Measurements from ENCODE around the gene TENT4B.

The TENT4B gene

DNA sequence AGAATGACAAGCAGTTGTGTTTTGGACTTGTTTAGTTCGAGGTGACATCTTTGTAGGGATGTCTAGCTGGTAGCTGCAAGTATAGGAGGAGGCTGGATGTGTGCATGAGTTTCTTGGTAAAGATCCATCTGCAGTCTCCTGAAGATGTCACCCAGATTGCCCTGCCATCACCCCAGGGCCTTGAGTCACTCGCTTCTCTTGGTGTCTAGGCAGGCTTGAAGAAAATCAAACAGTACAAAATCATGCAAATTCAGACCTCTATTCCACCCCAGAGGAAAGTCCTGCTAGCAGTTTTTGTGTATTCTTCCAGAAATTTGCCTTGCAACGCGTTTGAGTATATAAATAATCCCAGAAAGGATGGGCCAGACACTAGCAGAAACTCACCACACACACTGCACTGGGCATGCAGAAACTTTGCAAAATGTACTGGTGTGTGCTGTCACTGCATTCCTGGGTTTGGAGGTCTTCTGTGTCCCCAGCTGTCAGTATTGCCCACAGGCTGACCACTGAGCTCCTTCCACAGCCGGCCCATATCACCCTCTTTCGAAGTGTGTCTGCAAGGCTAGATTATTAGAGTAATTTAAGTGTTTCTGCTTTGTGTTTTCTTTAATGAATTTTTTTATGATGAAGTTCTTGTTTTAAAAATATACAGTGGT, 51.5 kb downstream of the TENT4B start:
- DNase-seq (ENCODE audit: low read depth), result peak; percentile 58
- no peak overlapping the region for H3K4me3 ChIP-seq (ENCODE audit: low read length)
- TF ChIP-seq, protein P1, sequence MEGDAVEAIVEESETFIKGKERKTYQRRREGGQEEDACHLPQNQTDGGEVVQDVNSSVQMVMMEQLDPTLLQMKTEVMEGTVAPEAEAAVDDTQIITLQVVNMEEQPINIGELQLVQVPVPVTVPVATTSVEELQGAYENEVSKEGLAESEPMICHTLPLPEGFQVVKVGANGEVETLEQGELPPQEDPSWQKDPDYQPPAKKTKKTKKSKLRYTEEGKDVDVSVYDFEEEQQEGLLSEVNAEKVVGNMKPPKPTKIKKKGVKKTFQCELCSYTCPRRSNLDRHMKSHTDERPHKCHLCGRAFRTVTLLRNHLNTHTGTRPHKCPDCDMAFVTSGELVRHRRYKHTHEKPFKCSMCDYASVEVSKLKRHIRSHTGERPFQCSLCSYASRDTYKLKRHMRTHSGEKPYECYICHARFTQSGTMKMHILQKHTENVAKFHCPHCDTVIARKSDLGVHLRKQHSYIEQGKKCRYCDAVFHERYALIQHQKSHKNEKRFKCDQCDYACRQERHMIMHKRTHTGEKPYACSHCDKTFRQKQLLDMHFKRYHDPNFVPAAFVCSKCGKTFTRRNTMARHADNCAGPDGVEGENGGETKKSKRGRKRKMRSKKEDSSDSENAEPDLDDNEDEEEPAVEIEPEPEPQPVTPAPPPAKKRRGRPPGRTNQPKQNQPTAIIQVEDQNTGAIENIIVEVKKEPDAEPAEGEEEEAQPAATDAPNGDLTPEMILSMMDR (IDR thresholded peaks at IDR 0.05; ENCODE audit: insufficient read depth, low read depth, low read length, missing control alignments), result no peak

DNA sequence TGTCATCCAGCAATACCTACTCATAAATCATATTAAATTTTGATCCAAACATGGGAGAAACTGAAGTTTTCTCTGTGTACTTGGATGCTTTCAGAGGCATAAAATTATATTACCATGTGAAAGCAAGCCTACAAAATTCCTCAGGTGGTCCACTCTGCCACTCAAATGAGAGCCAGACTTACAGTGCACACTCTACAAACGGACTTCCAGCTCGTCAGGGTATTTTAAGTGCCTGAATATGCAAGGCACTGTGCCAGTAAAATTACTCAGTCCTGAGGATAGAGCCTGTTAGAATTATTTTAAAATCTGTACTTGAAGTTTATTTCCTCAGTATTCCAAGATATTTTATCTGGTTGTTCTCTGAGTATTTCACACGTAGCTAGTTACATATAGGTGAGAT, 54.5 kb downstream of the TENT4B start:
- no peak overlapping the region for H3K4me3 ChIP-seq (ENCODE audit: low read length)
- DNase-seq (ENCODE audit: low read depth), result no peak
- TF ChIP-seq, protein P1 (IDR thresholded peaks at IDR 0.05; ENCODE audit: insufficient read depth, low read depth, low read length, missing control alignments), result no peak

DNA sequence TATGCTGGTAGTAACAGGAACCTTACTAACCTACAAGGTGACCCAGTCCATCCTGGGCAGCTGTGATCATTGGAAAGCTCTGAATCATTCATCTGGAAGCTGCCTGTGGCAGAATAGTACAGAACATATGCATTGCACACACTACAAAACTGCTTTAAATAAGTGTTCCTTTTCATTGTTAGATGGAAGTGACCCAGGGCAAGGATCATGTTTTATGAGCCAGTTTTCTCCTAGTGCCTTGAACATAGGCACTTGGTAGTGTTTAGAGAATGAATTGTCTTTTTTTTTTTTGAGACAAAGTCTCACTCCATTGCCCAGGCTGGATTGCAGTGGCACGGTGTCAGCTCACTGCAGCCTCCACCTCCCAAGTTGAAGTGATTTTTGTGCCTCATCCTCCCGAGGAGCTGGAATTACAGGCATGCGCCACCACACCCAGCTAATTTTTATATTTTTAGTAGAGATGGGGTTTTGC, 55.4 kb downstream of the TENT4B start:
- H3K4me3 ChIP-seq (ENCODE audit: low read length), result no peak overlapping the region
- peak; percentile 63 for DNase-seq (ENCODE audit: low read depth)
- TF ChIP-seq, protein P1 (IDR thresholded peaks at IDR 0.05; ENCODE audit: insufficient read depth, low read depth, low read length, missing control alignments), result no peak

DNA sequence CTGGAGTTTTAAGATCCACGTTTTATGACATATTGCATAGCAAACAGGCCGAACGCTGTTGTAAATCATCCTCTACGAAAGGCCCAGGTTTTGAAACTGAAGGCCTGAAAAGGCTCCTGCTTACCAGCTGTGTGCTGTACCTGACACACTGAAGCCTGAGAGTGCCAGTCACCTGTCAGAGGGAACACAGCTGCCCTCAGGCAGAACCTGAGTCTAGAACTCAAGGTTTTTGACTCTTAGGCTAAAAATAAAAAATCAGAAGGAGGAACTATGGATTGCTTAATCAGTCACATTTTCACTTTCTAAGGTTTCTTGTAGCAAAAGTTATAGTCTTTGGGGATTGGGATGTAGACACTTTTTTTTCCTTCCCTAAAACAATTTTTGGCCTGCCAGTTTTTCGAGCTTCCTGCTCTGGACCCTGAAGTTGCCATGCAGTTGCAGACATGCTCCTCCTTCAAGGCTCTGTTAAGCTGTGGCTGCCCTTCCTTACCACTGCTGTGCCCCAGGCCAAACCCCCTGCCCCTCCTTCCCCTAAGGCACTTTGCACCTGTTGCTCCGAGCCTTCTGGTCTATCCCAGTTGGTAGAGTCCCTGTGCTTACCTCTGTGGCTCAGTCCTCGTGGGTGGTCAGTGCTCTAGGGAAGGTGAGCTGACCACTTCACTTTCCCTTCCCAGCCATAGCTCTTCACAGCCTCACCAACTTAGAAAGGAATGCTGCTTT, 56.6 kb downstream of the TENT4B start:
- DNase-seq (ENCODE audit: low read depth), result no peak
- TF ChIP-seq, protein P1 (IDR thresholded peaks at IDR 0.05; ENCODE audit: insufficient read depth, low read depth, low read length, missing control alignments), result no peak
- H3K4me3 ChIP-seq (ENCODE audit: low read length), result no peak overlapping the region

DNA sequence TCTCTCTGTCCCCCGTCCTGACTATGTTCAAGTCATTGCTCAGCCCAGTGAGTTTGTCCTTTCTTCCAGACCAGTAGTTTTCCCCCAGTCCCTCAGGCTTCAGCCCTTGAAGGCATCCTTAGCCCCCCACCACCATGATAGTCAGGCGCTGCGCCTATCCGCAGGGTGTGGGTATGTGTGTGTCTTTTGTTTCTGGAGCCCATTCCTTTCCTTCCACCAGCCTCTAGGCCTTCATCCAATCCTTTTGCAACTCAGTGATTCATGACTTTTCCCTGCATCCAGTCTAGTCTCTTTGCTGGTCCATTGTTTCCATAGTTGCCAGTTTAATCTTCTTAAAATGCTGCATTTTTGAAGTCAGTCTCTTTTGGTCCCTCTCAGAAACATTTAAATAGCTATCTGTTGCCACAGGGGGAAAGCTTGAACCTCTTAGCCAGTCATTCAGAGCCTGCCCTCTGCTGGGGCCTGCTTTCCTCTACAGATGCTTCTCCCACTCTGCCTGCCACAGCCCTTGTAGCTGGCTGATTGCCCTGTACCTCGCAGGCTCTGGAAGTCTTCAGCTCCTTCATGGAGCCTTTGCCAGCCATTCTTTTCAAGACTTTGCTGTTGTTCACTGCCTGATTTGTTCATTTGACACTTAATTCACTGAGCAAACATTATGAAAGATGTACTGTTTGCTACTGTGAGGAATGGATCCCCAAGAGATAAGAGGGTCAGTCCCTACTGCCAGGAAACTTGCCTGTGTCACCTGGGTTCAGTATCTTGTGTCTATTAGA, 57.3 kb downstream of the TENT4B start:
- no peak overlapping the region for H3K4me3 ChIP-seq (ENCODE audit: low read length)
- DNase-seq (ENCODE audit: low read depth), result peak; percentile 79
- TF ChIP-seq, protein P1 (IDR thresholded peaks at IDR 0.05; ENCODE audit: insufficient read depth, low read depth, low read length, missing control alignments), result peak; percentile 82

DNA sequence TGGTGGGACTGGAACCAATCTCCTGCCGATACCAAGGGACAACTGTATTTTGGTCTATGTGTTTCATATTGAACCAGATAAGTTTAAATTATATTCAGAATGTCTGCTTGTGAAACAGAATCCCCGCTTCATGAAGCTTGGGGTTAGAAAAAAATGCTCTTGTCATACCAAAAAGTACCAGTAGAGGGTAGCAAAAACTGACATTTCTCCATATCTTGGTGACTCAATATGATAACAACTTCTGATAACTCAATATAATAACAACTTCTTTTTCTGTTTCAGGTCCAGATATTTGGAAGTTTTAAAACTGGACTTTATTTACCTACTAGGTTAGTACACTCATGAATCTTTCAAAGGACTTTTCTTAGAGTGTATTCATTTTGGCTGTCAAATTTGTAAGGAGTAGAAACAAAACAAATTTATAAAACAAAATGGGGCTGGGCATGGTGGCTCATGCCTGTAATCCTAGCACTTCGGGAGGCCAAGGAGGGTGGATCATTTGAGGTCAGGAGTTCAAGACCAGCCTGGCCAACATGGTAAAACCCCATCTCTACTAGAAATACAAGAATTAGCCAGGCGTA, 60.9 kb downstream of the TENT4B start:
- peak; percentile 67 for DNase-seq (ENCODE audit: low read depth)
- TF ChIP-seq, protein P1 (IDR thresholded peaks at IDR 0.05; ENCODE audit: insufficient read depth, low read depth, low read length, missing control alignments), result peak; percentile 60

More for the DNA sequence above, 60.9 kb downstream of the TENT4B start:
- H3K4me3 ChIP-seq (ENCODE audit: low read length), result no peak overlapping the region

Data from epithelial cell of esophagus (primary cell).